Stimulated activated CD8-positive, alpha-beta memory T cell treated with anti-CD3 and anti-CD28 coated beads, Interleukin-4, amount 100 ng/mL, for 1 hour (primary cell): ENCODE results near the gene TOB2.

ENCODE experiments used
- DNase-seq, 2 donors: peaks; one replicate each; pipeline ENCODE4 v3.0.0-alpha.2; 2020; ENCODE audit warnings: low read depth in 2 of 2, low spot score in 1 of 2

Gene TOB2

GRCh38 chr22:41446639-41447434 is at the start of gene TOB2:
TOB2 (minus strand) TSS chr22:41446801; CDS start chr22:41437345, 9,456 bp downstream.
- peak; percentile 80 to 90 for DNase-seq

- DNase-seq = no peak
These were observed 44.9 kb upstream of the TOB2 start for GRCh38 chr22:41491374-41492100.

GRCh38 chr22:41488596-41489385 is 42.2 kb upstream of the TOB2 start:
- no peak for DNase-seq

GRCh38 chr22:41488076-41488475 is 41.5 kb upstream of the TOB2 start:
- DNase-seq = no peak

GRCh38 chr22:41487037-41487935 is 40.7 kb upstream of the TOB2 start:
- no peak for DNase-seq

GRCh38 chr22:41485033-41485432 is 38.4 kb upstream of the TOB2 start:
- no peak for DNase-seq

GRCh38 chr22:41482319-41482935 is 35.8 kb upstream of the TOB2 start:
- no peak for DNase-seq

- DNase-seq = no peak
These were observed 35.3 kb upstream of the TOB2 start for GRCh38 chr22:41481925-41482318.

- no peak for DNase-seq
These were observed 34.7 kb upstream of the TOB2 start for GRCh38 chr22:41481131-41481830.

GRCh38 chr22:41480397-41480735 is 33.8 kb upstream of the TOB2 start:
- no peak for DNase-seq

GRCh38 chr22:41479671-41480396 is 33.2 kb upstream of the TOB2 start:
- DNase-seq = no peak

- DNase-seq = no peak
These were observed 32.4 kb upstream of the TOB2 start for GRCh38 chr22:41478891-41479521.

GRCh38 chr22:41478473-41478872 is 31.9 kb upstream of the TOB2 start:
- DNase-seq = no peak

- DNase-seq = no peak
These were observed 28.4 kb upstream of the TOB2 start for GRCh38 chr22:41474872-41475451.

- DNase-seq = no peak
These were observed 25.0 kb upstream of the TOB2 start for GRCh38 chr22:41471568-41471967.

- DNase-seq = no peak
These were observed 24.3 kb upstream of the TOB2 start for GRCh38 chr22:41470886-41471285.

- no peak for DNase-seq
These were observed 22.7 kb upstream of the TOB2 start for GRCh38 chr22:41469218-41469851.
